KMS-11 (cell line): ENCODE measurements around the gene SLC2A4RG.

Source experiments
- H2AFZ ChIP-seq: fragments of 200-600 bp; sonication (generic); 2 replicates; pipeline ENCODE4 v1.6.1; 2016; ENCODE audit warnings: antibody characterized with exemption, mixed run types, low read depth
- H3K27ac ChIP-seq: fragments of 200-600 bp; sonication (generic); 2 replicates; pipeline ENCODE4 v1.6.1; 2016; ENCODE audit warnings: mild to moderate bottlenecking, mixed run types
- H3K27me3 ChIP-seq: fragments of 200-600 bp; sonication (generic); 2 replicates; pipeline ENCODE4 v1.6.1; 2017; ENCODE audit warnings: mild to moderate bottlenecking, low read depth, mixed run types, moderate library complexity; ENCODE audit not compliant: insufficient read depth
- H3K36me3 ChIP-seq: fragments of 200-600 bp; sonication (generic); 2 replicates; pipeline ENCODE4 v1.6.1; 2017; ENCODE audit warnings: mild to moderate bottlenecking, mixed run types; ENCODE audit not compliant: insufficient read depth
- H3K4me1 ChIP-seq: fragments of 200-600 bp; sonication (generic); 2 replicates; pipeline ENCODE4 v1.6.1; 2016; ENCODE audit warnings: mild to moderate bottlenecking, low read depth, mixed run types; ENCODE audit not compliant: poor library complexity, severe bottlenecking
- H3K4me2 ChIP-seq: fragments of 200-600 bp; sonication (generic); 2 replicates; pipeline ENCODE4 v1.7.0; 2016; ENCODE audit warnings: mild to moderate bottlenecking, mixed run types
- H3K4me3 ChIP-seq: fragments of 200-600 bp; sonication (generic); IDR thresholded peaks from 2 replicates; pipeline ENCODE4 v1.6.1; 2017; ENCODE audit warnings: low read depth, low read length, mixed read lengths; ENCODE audit not compliant: insufficient read depth
- H3K79me2 ChIP-seq: fragments of 200-600 bp; sonication (generic); 2 replicates; pipeline ENCODE4 v1.6.1; 2016; ENCODE audit warnings: low read depth, mixed run types; ENCODE audit not compliant: insufficient read depth
- H3K9ac ChIP-seq: fragments of 200-600 bp; sonication (generic); 2 replicates; pipeline ENCODE4 v1.6.1; 2016; ENCODE audit warnings: mild to moderate bottlenecking, mixed run types
- H4K20me1 ChIP-seq: fragments of 200-600 bp; sonication (generic); 2 replicates; pipeline ENCODE4 v1.6.1; 2016; ENCODE audit warnings: mild to moderate bottlenecking, mixed run types; ENCODE audit not compliant: insufficient read depth
- TF ChIP-seq, protein P1 (sequence below): fragments of 200-600 bp; sonication (generic); conservative IDR thresholded peaks from 2 replicates; pipeline ENCODE4 v1.6.1; 2017; ENCODE audit warnings: low read depth, mild to moderate bottlenecking, antibody characterized with exemption, low read length, moderate library complexity, mixed read lengths

Gene SLC2A4RG

DNA sequence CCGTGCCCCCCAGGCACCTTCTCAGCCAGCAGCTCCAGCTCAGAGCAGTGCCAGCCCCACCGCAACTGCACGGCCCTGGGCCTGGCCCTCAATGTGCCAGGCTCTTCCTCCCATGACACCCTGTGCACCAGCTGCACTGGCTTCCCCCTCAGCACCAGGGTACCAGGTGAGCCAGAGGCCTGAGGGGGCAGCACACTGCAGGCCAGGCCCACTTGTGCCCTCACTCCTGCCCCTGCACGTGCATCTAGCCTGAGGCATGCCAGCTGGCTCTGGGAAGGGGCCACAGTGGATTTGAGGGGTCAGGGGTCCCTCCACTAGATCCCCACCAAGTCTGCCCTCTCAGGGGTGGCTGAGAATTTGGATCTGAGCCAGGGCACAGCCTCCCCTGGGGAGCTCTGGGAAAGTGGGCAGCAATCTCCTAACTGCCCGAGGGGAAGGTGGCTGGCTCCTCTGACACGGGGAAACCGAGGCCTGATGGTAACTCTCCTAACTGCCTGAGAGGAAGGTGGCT, 42.2 kb upstream of the SLC2A4RG start:
- Histone ChIP-seq H3K4me3 (no peak overlapping the region), H3K4me1 (no peaks in the 10 kb centered on the region), H3K9ac (no peak overlapping the region), H3K27me3 (no peaks in the 10 kb centered on the region; the same call in 1 of the 2 replicates), H3K36me3 (no peaks in the 10 kb centered on the region), H3K27ac (no peak overlapping the region), H3K79me2 (no peaks in the 10 kb centered on the region), H2AFZ (no peak overlapping the region), H4K20me1 (no peaks in the 10 kb centered on the region), H3K4me2 (no peak overlapping the region)
- TF ChIP-seq, protein P1, sequence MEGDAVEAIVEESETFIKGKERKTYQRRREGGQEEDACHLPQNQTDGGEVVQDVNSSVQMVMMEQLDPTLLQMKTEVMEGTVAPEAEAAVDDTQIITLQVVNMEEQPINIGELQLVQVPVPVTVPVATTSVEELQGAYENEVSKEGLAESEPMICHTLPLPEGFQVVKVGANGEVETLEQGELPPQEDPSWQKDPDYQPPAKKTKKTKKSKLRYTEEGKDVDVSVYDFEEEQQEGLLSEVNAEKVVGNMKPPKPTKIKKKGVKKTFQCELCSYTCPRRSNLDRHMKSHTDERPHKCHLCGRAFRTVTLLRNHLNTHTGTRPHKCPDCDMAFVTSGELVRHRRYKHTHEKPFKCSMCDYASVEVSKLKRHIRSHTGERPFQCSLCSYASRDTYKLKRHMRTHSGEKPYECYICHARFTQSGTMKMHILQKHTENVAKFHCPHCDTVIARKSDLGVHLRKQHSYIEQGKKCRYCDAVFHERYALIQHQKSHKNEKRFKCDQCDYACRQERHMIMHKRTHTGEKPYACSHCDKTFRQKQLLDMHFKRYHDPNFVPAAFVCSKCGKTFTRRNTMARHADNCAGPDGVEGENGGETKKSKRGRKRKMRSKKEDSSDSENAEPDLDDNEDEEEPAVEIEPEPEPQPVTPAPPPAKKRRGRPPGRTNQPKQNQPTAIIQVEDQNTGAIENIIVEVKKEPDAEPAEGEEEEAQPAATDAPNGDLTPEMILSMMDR: no peak

- H3K79me2 ChIP-seq: no peaks in the 10 kb centered on the region
- H3K9ac ChIP-seq: no peak overlapping the region
- no peak overlapping the region for H3K4me2 ChIP-seq
- TF ChIP-seq, protein P1: no peak
- H3K36me3 ChIP-seq: no peaks in the 10 kb centered on the region
- H3K4me3 ChIP-seq: no peak overlapping the region
- H3K27ac ChIP-seq: no peak overlapping the region
- H2AFZ ChIP-seq: no peak overlapping the region
- no peaks in the 10 kb centered on the region for H4K20me1 ChIP-seq
- H3K4me1 ChIP-seq: no peaks in the 10 kb centered on the region
- no peaks in the 10 kb centered on the region; the same call in 1 of the 2 replicates for H3K27me3 ChIP-seq
Observed at GRCh38 chr20:63697868-63698545, 41.6 kb upstream of the SLC2A4RG start.

DNA sequence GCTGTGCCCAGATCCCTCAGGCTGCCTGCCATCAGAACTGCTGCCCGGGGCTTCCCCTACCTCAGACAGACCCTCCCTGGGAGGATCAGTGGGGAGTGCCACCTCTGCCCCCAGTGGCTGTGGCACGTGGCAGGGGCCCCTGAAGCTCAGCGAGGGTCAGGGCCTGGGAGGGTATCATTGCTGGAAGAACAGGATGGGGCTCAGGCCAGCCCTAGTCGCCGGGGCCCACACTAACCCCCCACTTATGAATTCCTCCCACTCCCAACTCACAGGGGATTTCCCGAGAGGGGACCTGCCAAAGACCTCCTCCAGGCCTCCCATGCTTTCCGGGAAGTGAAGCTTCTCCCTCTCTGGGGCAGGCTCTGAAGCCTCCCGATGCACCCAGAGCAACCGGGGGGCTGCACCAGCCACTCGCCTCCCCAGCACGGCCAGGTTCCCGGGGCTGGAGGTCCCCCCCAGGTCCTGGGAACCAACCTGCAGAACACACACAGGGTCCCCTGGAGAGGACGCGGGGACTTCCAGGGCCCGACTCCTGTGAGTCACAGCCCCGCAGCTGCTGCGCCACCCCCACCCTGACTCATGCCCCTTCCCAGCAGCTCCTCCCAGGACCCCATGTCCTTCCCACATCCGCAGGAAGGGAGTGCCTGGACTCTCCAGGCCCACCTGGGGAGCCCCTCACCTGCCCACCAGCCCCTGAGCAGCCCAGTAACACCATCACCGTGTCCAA, 40.7 kb upstream of the SLC2A4RG start:
- no peak overlapping the region for H3K27ac ChIP-seq
- no peak overlapping the region for H3K4me3 ChIP-seq
- no peaks in the 10 kb centered on the region for H3K36me3 ChIP-seq
- no peaks in the 10 kb centered on the region for H3K79me2 ChIP-seq
- TF ChIP-seq, protein P1: no peak
- H4K20me1 ChIP-seq: no peaks in the 10 kb centered on the region
- H3K27me3 ChIP-seq: no peaks in the 10 kb centered on the region
- no peak overlapping the region for H2AFZ ChIP-seq
- no peak overlapping the region for H3K4me2 ChIP-seq
- H3K9ac ChIP-seq: no peak overlapping the region
- no peaks in the 10 kb centered on the region for H3K4me1 ChIP-seq

DNA sequence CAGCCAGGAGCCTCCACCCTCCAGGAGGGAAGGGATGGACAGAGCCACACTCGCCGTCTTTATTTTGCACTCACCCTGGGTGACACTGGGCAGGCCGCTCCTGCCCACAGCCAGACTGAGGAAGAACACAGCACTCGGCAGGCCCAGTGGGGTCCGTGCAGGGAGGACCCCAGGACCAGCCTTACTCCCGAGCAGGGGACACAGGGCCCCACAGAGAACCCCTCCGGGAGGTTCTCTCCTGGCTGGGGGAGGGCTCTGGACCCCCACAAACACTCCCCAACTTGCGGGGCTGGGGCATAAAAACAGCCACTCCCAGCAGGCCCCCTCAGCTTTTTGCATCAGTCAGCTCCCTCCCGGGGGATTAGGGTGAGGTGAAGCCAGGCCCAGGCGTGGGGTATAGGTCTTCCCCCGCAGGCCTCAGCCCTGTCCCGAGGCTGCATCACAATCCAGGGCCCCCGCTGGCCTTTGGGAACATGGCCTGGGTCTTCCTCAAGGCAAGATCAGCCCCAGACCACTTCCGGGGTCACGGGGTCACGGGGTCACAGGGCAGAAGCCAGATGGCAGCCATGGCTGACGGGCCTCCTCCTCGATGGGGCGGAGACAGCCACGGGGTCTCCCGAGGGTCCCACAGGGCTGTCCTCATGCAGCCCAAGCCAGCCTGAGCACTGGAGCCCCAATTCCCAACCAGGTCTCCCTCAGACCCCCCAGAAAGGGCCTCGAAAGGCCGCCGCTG, 39.9 kb upstream of the SLC2A4RG start:
- H3K4me2 ChIP-seq: no peak overlapping the region
- no peaks in the 10 kb centered on the region for H3K4me1 ChIP-seq
- no peak overlapping the region for H3K9ac ChIP-seq
- H2AFZ ChIP-seq: no peak overlapping the region
- H3K4me3 ChIP-seq: no peak overlapping the region
- no peaks in the 10 kb centered on the region for H3K27me3 ChIP-seq
- TF ChIP-seq, protein P1: no peak
- H3K79me2 ChIP-seq: no peaks in the 10 kb centered on the region
- no peak overlapping the region for H3K27ac ChIP-seq
- no peaks in the 10 kb centered on the region for H4K20me1 ChIP-seq
- no peaks in the 10 kb centered on the region for H3K36me3 ChIP-seq
